ENCODE data around the gene IFRD2.

- no peak for TF ChIP-seq POLR2AphosphoS5 (IDR thresholded peaks at IDR 0.05; ENCODE audit: low read depth, low read length)
- no peak for TF ChIP-seq REST (IDR thresholded peaks at IDR 0.05; ENCODE audit: insufficient read depth in 1 of 2, low read depth in 2 of 2, low read length in 1 of 2)
- TF ChIP-seq, protein P1, sequence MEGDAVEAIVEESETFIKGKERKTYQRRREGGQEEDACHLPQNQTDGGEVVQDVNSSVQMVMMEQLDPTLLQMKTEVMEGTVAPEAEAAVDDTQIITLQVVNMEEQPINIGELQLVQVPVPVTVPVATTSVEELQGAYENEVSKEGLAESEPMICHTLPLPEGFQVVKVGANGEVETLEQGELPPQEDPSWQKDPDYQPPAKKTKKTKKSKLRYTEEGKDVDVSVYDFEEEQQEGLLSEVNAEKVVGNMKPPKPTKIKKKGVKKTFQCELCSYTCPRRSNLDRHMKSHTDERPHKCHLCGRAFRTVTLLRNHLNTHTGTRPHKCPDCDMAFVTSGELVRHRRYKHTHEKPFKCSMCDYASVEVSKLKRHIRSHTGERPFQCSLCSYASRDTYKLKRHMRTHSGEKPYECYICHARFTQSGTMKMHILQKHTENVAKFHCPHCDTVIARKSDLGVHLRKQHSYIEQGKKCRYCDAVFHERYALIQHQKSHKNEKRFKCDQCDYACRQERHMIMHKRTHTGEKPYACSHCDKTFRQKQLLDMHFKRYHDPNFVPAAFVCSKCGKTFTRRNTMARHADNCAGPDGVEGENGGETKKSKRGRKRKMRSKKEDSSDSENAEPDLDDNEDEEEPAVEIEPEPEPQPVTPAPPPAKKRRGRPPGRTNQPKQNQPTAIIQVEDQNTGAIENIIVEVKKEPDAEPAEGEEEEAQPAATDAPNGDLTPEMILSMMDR (IDR thresholded peaks at IDR 0.05), result no peak
Observed at GRCh38 chr3:50264964-50265485, 27.2 kb downstream of the IFRD2 start.

Data from Panc1 (cell line).